Fibroblast of skin of left quadriceps (primary cell): ENCODE data around the gene SLC39A11.
A peak's percentile ranks its signal among the peaks of the same experiment; 100 is the strongest.
"Not testable (repeated sequence)": the region's sequence is repeated elsewhere in the genome, so short reads cannot be mapped to it uniquely, and the experiment has no call there.

ENCODE experiments used
- DNase-seq, 2 experiments: peaks; one replicate each; pipeline ENCODE4 v3.0.0-alpha.2; 2013; ENCODE audit warnings: low read depth in 2 of 2

Gene SLC39A11

GRCh38 chr17:73071066-73071999, 21.2 kb downstream of the SLC39A11 start:
- peak in 1 of 2 experiments; percentile 10 for DNase-seq

DNA sequence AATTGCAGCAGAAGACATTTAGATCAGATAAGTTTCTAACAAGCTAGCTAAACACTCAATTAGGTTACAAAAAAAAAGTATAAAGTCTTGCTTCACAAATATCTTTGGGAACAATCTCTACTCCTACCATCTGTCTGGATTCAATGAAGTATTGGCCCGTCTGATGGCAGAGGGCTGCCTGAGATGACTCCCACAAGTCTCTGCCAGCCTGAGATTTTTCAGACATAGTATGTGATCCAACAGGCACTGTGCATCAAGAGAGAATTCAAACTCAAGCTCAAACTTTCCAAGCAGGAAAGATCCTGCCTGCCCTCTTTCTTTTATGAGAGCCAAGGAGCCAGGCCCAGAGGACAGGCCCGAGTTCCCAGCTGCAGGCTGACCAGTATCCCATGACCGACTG, 22.6 kb downstream of the SLC39A11 start:
- no peak for DNase-seq

DNA sequence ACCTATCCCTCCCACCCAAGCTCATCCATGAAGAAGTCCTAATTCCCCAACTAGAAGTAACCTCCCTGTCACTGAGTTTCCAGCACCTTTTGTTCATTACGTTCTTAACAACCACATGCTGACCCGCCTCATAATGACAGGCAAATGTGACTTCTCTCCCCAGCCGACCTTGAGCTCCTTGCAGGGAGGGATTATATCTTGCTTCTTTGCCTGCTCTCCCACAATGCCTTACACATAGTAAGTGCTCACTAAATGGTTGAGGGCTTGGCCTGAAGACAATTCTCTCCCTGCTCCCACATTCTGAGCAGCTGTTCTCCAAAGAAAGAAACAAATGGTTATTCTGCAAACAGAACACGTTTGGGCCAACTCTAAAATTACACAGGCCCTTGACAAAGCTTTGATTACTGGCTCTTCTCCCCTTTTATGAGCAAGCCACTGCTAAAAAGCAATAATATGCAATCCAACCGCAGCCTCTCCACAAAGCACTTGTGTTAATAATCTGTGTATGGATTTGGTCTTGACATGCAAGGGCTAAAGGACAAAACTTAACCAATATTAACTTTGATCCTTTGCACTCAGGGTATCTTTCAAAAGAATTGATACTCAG, 23.2 kb downstream of the SLC39A11 start:
- no peak for DNase-seq

DNA sequence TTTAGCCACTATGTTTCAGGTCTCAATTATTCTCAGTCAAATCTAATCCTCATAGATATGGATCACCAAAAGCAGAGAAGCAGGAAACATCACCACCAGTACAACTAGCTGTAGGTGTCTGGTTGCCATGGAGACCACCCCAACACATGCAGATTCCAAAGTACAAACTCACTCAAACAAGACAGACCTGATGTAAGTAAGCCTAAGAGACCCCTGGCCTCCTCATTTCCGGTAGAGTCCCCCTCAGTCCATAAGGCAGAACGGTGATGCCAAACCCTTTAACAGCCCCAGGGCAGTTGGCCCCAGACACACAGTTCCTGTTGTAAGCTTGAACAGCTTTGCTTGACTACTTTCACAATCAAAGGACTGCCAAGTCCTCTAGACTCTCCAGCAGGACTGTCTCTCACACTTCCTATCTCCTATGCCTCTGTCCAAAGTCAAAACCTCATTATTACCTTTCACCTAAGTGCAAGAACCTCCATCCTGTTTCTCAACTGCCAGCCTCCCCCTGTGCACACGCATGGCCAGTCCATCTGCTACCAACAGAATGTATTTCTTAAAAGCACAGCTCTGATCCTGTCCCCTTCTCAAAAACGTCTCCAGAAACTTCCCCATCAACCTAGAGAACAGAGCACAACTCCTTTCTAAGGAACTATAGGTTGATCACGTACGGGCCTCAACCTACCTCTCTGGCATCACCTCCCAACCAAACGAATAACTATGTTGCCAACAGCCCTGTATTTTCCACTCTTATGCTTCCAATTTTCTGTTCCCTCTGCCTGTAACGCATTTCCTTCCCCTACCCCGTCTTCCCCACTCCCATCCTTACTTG, 23.9 kb downstream of the SLC39A11 start:
- DNase-seq, result peak; percentile 26 to 34

GRCh38 chr17:73067699-73068098, 24.8 kb downstream of the SLC39A11 start:
- DNase-seq, result peak; percentile 33 to 44

GRCh38 chr17:73067075-73067474, 25.4 kb downstream of the SLC39A11 start:
- no peak for DNase-seq

GRCh38 chr17:73066148-73066884, 26.2 kb downstream of the SLC39A11 start:
- no peak for DNase-seq

- no peak for DNase-seq
Measured at GRCh38 chr17:73065376-73065775, 27.1 kb downstream of the SLC39A11 start.

DNA sequence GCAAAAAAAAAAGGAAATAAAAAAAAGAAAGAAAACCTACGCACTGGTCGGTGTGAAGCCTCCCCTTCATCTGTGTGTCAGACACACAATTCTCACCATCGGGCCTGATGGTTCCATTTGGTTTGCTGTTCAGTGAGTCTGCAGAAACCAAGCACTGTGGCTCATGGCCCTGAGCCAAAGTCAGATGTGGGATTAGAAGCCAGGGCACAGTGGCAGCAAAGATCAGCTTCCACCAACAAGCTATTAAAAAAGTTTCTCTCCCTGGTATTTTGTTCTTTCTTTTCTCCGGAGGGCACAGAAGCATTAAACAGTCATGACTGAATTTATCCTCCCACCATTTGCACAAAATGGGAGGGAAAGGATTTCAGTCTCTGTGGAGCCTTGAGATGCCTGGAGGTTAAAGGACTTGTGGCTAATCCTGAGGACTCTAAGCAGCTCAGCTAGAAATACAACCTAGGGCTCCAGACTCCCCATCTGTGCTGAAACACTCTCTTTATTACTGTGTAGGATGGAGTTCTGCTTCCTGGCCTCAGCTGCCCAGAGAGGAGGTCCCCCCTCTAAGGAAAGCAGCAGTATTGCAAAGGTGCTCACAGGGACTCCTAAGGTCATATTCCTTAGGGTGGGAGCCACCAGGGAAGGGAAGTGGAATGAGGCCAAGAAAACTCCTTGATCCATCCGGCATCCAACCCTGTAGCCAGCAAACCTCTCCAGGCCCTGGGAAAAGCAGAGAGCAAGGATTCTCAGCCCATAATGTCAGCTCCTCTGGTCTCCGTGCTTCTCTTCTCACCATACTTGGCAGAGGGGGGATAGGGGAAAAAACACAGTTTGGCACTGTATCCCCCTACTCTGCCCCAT, 28.2 kb downstream of the SLC39A11 start:
- DNase-seq, result no peak

GRCh38 chr17:73062726-73063125, 29.8 kb downstream of the SLC39A11 start:
- DNase-seq, result no peak

DNA sequence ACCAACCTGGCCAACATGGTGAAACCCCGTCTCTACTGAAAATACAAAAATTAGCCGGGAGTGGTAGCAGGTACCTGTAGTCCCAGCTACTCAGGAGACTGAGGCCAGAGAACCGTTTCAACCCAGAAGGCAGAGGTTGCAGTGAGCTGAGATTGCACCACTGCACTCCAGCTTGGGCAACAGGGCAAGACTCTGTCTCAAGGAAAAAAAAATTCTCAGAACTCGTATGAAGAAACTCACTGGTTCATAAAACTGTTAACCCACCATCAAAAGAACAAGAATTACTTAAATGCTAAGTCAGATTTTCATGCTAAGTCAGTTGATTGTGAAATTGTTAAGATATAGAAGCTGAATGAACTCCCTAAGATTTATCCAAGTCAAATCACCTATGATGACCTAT, 31.3 kb downstream of the SLC39A11 start:
- no peak for DNase-seq

DNA sequence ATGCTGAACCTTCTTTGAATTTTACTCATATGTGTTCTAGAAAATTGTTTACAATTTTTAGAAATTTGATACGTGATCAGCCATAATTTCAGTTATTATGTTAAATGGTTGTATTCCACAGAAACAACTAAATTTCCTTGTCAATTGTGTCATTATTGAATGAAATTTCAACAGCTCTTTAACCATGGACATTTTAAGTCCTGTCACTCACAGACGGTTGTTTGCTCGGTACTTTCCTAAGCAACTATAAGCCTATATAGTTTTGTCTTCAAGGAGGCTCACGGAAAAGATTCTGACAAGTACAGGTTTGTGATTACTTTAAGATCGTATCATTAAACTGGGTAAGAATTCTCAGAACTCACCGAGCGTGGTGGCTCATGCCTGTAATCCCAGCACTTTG, 31.8 kb downstream of the SLC39A11 start:
- DNase-seq, result no peak

GRCh38 chr17:73059713-73060112, 32.8 kb downstream of the SLC39A11 start:
- not testable (repeated sequence) for DNase-seq

DNA sequence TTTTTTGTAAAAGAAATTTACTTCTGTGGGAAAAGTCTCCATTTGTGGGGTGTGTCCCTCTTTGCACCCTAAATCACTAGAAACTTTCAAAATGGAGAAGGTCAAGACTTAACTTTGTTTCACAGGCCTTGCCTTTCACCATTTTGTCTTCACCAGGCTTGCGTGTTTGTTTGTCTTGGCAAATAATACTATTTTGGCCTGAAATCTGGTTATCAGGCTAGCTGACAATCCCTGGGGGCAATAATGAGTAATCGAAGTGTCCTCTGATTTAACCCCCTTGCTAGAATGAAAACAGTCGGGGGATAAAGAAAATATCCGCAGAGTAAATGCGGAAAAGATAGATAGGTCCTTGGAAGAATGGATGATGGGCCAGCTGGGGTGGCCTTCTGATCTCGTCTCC, 34.5 kb downstream of the SLC39A11 start:
- DNase-seq, result no peak

- no peak for DNase-seq
Measured at GRCh38 chr17:73057196-73057595, 35.3 kb downstream of the SLC39A11 start.

DNA sequence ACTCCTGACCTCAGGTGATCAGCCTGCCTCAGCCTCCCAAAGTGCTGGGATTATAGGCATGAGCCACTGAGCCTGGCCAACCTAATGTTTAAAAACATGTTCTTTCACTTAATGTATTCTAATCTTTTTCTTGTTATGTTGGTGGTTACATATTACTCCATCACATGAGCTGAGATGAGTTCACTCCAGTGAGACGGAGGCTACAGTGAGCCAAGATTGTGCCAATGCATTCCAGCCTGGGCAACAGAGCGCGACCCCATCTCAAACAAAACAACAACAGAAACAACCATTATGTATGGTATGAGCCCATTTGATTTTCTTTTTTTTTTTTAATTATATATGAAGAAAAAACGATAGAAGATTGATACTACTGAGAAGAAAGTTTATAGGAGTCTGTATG, 39.6 kb downstream of the SLC39A11 start:
- no peak for DNase-seq

- DNase-seq, result no peak
Measured at GRCh38 chr17:73050797-73051196, 41.7 kb downstream of the SLC39A11 start.

DNA sequence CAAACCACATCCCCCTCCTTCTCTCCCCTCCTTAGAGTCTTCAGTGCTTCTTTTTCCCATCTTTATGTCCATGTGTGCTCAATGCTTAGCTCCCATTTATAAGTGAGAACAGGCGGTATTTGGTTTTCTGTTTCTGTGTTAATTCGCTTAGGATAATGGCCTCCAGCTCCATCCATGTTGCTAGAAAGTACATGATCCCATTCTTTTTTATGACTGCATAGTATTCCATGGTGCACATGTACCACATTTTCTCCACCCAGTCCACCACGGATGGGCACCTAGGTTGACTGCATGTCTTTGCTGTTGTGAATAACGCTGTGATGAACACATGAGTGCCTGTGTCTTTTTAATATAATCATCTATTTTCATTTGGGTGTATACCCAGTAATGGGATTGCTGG, 44.3 kb downstream of the SLC39A11 start:
- DNase-seq, result no peak

DNA sequence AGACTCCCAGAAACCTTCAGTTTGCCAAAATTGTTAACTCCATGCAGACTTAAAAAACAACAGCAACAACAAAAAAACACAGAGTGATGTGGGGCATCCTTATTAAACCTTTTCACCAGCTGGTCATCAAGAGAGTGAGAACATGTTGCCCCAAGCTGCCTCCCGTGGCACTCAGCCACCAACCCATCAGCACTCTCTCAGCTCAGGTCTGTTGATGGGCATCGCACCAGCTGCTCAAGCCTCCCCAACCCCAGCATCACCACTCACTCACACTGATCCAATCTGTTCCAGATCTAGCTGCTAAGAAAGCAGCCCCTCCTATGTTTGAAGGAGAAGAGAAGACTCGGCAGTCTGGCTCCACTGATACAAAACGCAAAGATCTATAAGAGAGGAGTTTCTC, 46.8 kb downstream of the SLC39A11 start:
- no peak for DNase-seq

DNA sequence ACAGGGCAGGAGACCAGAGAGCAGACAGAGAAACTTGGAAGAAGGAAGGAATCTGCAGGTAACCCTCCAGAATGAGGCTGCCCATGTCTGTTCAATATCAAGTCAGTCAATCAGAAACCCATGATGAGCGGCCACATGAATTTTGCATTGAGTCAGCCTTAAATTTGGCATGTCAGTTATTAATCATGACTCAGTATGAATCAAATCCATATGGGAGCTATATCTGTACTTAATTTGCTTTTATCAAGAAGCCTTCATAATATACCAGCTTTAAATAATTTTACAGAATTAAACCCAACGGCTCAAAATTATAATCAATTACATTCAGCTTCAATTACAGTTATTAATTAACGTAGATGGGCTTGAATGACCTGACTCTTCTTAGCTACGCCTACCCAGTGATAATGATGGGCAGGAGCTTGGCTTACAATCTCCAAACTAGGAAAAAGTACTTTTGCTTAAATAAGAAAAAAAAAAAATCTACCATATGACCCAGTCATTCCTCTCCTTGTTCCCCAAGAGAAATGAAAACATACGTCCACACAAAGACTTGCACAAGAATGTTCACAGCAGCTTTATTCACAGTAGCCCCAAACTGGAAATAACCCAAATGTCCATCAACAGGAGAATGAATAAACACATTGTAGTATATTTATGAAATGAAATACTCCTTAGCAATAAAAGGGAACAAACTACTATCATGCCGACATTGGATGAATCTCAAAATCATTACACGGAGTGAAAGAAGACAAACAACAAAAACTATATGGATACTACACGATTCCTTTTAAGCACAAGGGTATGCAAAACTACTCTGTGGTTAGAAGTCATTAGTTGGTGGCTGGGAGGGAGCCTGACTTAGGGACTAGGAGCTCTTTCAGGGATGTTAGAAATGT, 48.6 kb downstream of the SLC39A11 start:
- DNase-seq, result peak; percentile 91 to 92
